ENCODE measurements around the gene HEXIM2. TPM values are rescaled to one million over a fixed set of nuclear protein-coding genes. Genes with fewer than 3 reads are reported as not detected.

The HEXIM2 gene
- total and polyA plus RNA-seq, 2 of the 13 experiments (the other 11 are each of a cell fraction or from before 2014, with no cell fraction given): 27.1 to 32.4 TPM

- TF ChIP-seq E2F5 (CRISPR knock-in tag; conservative IDR thresholded peaks at IDR 0.05) (no peak), ZNF253 (CRISPR knock-in tag; IDR thresholded peaks at IDR 0.05; ENCODE audit: borderline replicate concordance) (no peak), ZNF138 (CRISPR knock-in tag; IDR thresholded peaks at IDR 0.05; ENCODE audit: low read depth) (no peak), PBX2 (CRISPR knock-in tag; IDR thresholded peaks at IDR 0.05) (no peak), HNF4A (CRISPR knock-in tag; IDR thresholded peaks at IDR 0.05) (no peak; the same call in 1 of the 2 replicates), REXO4 (CRISPR knock-in tag; IDR thresholded peaks at IDR 0.05; ENCODE audit: borderline replicate concordance) (no peak), ZNF747 (CRISPR knock-in tag; IDR thresholded peaks at IDR 0.05; ENCODE audit: borderline replicate concordance) (no peak), ZBTB10 (CRISPR knock-in tag; IDR thresholded peaks at IDR 0.05; ENCODE audit: borderline replicate concordance) (peak; percentile 98; the same call in 1 of the 2 replicates), ZNF616 (CRISPR knock-in tag; IDR thresholded peaks at IDR 0.05; ENCODE audit: low read depth) (0 out of 2 replicates have a peak, but pooled peaks have one; percentile 49), ZNF414 (CRISPR knock-in tag; IDR thresholded peaks at IDR 0.05) (no peak), SP5 (CRISPR knock-in tag; IDR thresholded peaks at IDR 0.05; ENCODE audit: borderline replicate concordance, low read depth) (peak; percentile 34), ZNF205 (CRISPR knock-in tag; IDR thresholded peaks at IDR 0.05) (peak; percentile 66; the same call in 1 of the 2 replicates), SUZ12 (IDR thresholded peaks at IDR 0.05; ENCODE audit: low read depth, low read length) (no peak), POGK (CRISPR knock-in tag; conservative IDR thresholded peaks at IDR 0.05) (no peak), MTA1 (CRISPR knock-in tag; IDR thresholded peaks at IDR 0.05; ENCODE audit: borderline replicate concordance) (no peak), ZFP90 (CRISPR knock-in tag; IDR thresholded peaks at IDR 0.05; ENCODE audit: borderline replicate concordance) (no peak), IKZF1 (IDR thresholded peaks at IDR 0.05) (no peak), ZNF143 (CRISPR knock-in tag; IDR thresholded peaks at IDR 0.05) (no peak), UBTF (CRISPR knock-in tag; IDR thresholded peaks at IDR 0.05) (peak; percentile 50)
These were observed 37.5 kb upstream of the HEXIM2 start (continued) for GRCh38 chr17:45123930-45124796.
